ENCODE measurements around the gene DHX8.

DNA sequence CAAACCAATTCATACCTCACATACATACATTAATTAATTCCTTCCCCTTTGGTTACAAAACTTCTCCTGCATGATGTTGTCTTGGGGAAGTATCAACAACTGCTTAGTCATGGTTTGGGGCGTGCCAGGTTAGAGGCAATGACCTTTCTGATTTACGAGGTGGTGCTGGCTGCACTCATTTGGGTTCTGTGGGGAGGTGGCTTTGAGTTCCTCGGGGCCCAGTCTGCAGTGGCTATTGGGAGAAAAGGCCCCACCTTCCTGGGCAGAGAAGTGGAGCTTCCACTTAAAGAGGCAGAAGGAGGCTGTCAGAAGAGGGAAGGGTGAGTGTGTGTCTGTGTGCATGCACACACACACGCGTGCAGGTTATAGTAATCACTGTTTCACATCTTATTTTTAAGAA is 72.5 kb downstream of the DHX8 start:
- TF ChIP-seq EZH2 (IDR thresholded peaks at IDR 0.05; ENCODE audit: insufficient read depth, poor library complexity, severe bottlenecking), result no peak
- TF ChIP-seq EZH2phosphoT487 (IDR thresholded peaks at IDR 0.05; ENCODE audit: insufficient read depth, low read depth), result no peak
